ENCODE measurements around the gene THOC6. TPM values are rescaled to one million over a fixed set of nuclear protein-coding genes. Genes with fewer than 3 reads are reported as not detected.
A peak's percentile ranks its signal among the peaks of the same experiment; 100 is the strongest.

Gene THOC6
- total and polyA plus RNA-seq, 2 donors (not counting 1 experiment from before 2014, with no cell fraction given) = 28.5 to 52.2 TPM

- POLR2A ChIA-PET = no interaction called here
- CTCF ChIA-PET = interaction anchor here (0.9 to 1.9 kb wide), 4 partner anchors 17 to 57 kb away, joined by 3 to 7 read pairs (median 5); no protein-coding TSS in a partner anchor
- peak overlapping the region; percentile 83 for H3K4me2 ChIP-seq (replicated peaks; ENCODE audit: low read depth, low read length, poor library complexity, severe bottlenecking)
- H3K36me3 ChIP-seq (replicated peaks in 1 of 2; ENCODE audit: control extremely low read depth in 1 of 2, control insufficient read depth in 1 of 2, extremely low read depth in 1 of 2, insufficient read depth in 2 of 2, low read length in 1 of 2) = no peaks in the 10 kb centered on the region
- Mint-ChIP-seq H3K9me3 (ENCODE audit: insufficient read depth) (no peaks in the 10 kb centered on the region), H3K27ac (no peak overlapping the region), H3K27me3 (no peaks in the 10 kb centered on the region), H3K4me3 (peak overlapping the region; percentile 63), H3K4me1 (peaks cover 21% of the 10 kb centered on the region)
- peaks cover 6% of the 10 kb centered on the region for H3K79me2 ChIP-seq (ENCODE audit: control insufficient read depth, insufficient read depth, low read length)
- peaks cover 18 to 39% of the 10 kb centered on the region in 2 donors for H3K4me1 ChIP-seq (ENCODE audit: control insufficient read depth in 2 of 2, insufficient read depth in 2 of 2, low read length in 2 of 2)
- peak; percentile 97 for TF ChIP-seq CTCF (IDR thresholded peaks at IDR 0.05)
- no peak for TF ChIP-seq EZH2 (IDR thresholded peaks at IDR 0.05; ENCODE audit: borderline replicate concordance, insufficient read depth, low read depth, low read length, poor library complexity, severe bottlenecking)
- ATAC-seq (ENCODE audit: low read depth) = peak; percentile 48
- peak overlapping the region in 3 of 5 experiments; percentile 29 to 55 (median 42) for H3K4me3 ChIP-seq (ENCODE audit: control extremely low read depth in 1 of 5, extremely low read depth in 1 of 5, insufficient read depth in 1 of 5, low read depth in 2 of 5, low read length in 4 of 5)
- H3K9ac ChIP-seq (ENCODE audit: low read length) = peak overlapping the region; percentile 45
- 7% methylated on average over 40 of the region's 42 CpGs for WGBS (ENCODE audit: insufficient coverage)
- DNase-seq = peak; percentile 79
- H3K9me3 ChIP-seq (ENCODE audit: control extremely low read depth in 1 of 3, control insufficient read depth in 2 of 3, insufficient read depth in 1 of 3, low read length in 2 of 3) = no peaks in the 10 kb centered on the region
- intact Hi-C loops (cut with micrococcal nuclease) = loop anchor here (1.0 to 5.0 kb wide), 4 partner anchors 18 to 206 kb away; partner anchors contain the start of genes ELOB and FLYWCH2
- peak overlapping the region; percentile 76 for H2AFZ ChIP-seq (ENCODE audit: insufficient read depth, low read depth, low read length, poor library complexity, severe bottlenecking)
- H3K27ac ChIP-seq (ENCODE audit: low read length in 2 of 2) = no peak overlapping the region
- peaks cover 0 to 12% (median 1%) of the 10 kb centered on the region in 4 experiments for H3K27me3 ChIP-seq (replicated peaks in 1 of 4; ENCODE audit: control extremely low read depth in 1 of 4, control insufficient read depth in 3 of 4, insufficient read depth in 4 of 4, low read length in 3 of 4)
- peaks cover 5% of the 10 kb centered on the region for H4K20me1 ChIP-seq (ENCODE audit: control insufficient read depth, insufficient read depth, low read length, poor library complexity, severe bottlenecking)
These were observed 40.1 kb upstream of the THOC6 start for GRCh38 chr16:2983706-2984136.

- TF ChIP-seq CTCF (IDR thresholded peaks at IDR 0.05) (no peak), EZH2 (IDR thresholded peaks at IDR 0.05; ENCODE audit: borderline replicate concordance, insufficient read depth, low read depth, low read length, poor library complexity, severe bottlenecking) (no peak)
These were observed 38.4 kb upstream of the THOC6 start for GRCh38 chr16:2985462-2985861.

More at GRCh38 chr16:2985462-2985861, 38.4 kb upstream of the THOC6 start:
- Histone ChIP-seq H2AFZ (ENCODE audit: insufficient read depth, low read depth, low read length, poor library complexity, severe bottlenecking) (no peak overlapping the region), H3K4me1 (ENCODE audit: control insufficient read depth in 2 of 2, insufficient read depth in 2 of 2, low read length in 2 of 2) (peaks cover 13 to 31% of the 10 kb centered on the region in 2 donors), H3K4me2 (replicated peaks; ENCODE audit: low read depth, low read length, poor library complexity, severe bottlenecking) (no peak overlapping the region), H3K9ac (ENCODE audit: low read length) (no peak overlapping the region), H3K9me3 (ENCODE audit: control extremely low read depth in 1 of 3, control insufficient read depth in 2 of 3, insufficient read depth in 1 of 3, low read length in 2 of 3) (no peaks in the 10 kb centered on the region), H3K4me3 (ENCODE audit: control extremely low read depth in 1 of 5, extremely low read depth in 1 of 5, insufficient read depth in 1 of 5, low read depth in 2 of 5, low read length in 4 of 5) (no peak overlapping the region), H3K27me3 (replicated peaks in 1 of 4; ENCODE audit: control extremely low read depth in 1 of 4, control insufficient read depth in 3 of 4, insufficient read depth in 4 of 4, low read length in 3 of 4) (peaks cover 0 to 4% (median 0%) of the 10 kb centered on the region in 4 experiments), H3K79me2 (ENCODE audit: control insufficient read depth, insufficient read depth, low read length) (no peaks in the 10 kb centered on the region), H3K27ac (ENCODE audit: low read length in 2 of 2) (no peak overlapping the region), H3K36me3 (replicated peaks in 1 of 2; ENCODE audit: control extremely low read depth in 1 of 2, control insufficient read depth in 1 of 2, extremely low read depth in 1 of 2, insufficient read depth in 2 of 2, low read length in 1 of 2) (no peaks in the 10 kb centered on the region), H4K20me1 (ENCODE audit: control insufficient read depth, insufficient read depth, low read length, poor library complexity, severe bottlenecking) (no peaks in the 10 kb centered on the region)
- WGBS (ENCODE audit: insufficient coverage) = 92% methylated on average over 9 of the region's 9 CpGs
- H3K9me3 Mint-ChIP-seq (ENCODE audit: insufficient read depth) = no peaks in the 10 kb centered on the region
- H3K4me1 Mint-ChIP-seq = peaks cover 18% of the 10 kb centered on the region
- H3K27me3 Mint-ChIP-seq = no peaks in the 10 kb centered on the region
- POLR2A ChIA-PET = no interaction called here
- no peak for DNase-seq
- H3K27ac Mint-ChIP-seq = no peak overlapping the region
- no peak overlapping the region for H3K4me3 Mint-ChIP-seq
- ATAC-seq (ENCODE audit: low read depth) = no peak
- intact Hi-C loops (cut with micrococcal nuclease) = no loop called here
- CTCF ChIA-PET = interaction anchor here (1.6 kb wide), 1 partner anchor 17 kb away, joined by 4 read pairs; no protein-coding TSS in a partner anchor

Measured in B cell (primary cell).